HCT116 (cell line): ENCODE results near the gene LCOR. TPM values are rescaled to one million over a fixed set of nuclear protein-coding genes. Genes with fewer than 3 reads are reported as not detected.

Experiments used
- ATAC-seq: fragments of 200-7000 bp; cut with Tn5 transposase; 2 replicates; pipeline ENCODE4 v1.9.1; 2020; ENCODE audit warnings: mild to moderate bottlenecking, moderate library complexity
- BruUV-seq: library from RNA; stranded (reverse); fragments of 400-500 nt; replicated peaks from 2 replicates; lab custom pipeline; 2021; lab: Mats Ljungman, UMichigan
- CTCF ChIA-PET: fragments of 300-600 bp; sonication (Branson Sonifier 250); formaldehyde crosslinking; loops from one replicate; lab custom pipeline; 2021; ENCODE audit warnings: antibody characterized with exemption; lab: Charles Lee
- POLR2A ChIA-PET: fragments of 300-600, 350-600 bp; sonication (Branson Sonifier 250); formaldehyde crosslinking; loops from one replicate; lab custom pipeline; 2021; ENCODE audit warnings: antibody characterized with exemption; lab: Charles Lee
- RAD21 ChIA-PET, 2 experiments: fragments of 300-600 bp; sonication (Branson Sonifier 250); formaldehyde crosslinking; loops; one replicate each; lab custom pipeline; 2023; ENCODE audit warnings: low total read pairs in 2 of 2; ENCODE audit not compliant: uncharacterized antibody in 2 of 2, unreplicated experiment in 2 of 2, low non-redundant PET in 1 of 2; lab: Charles Lee
- DNase-seq: peaks from one replicate; pipeline ENCODE4 v3.0.0-alpha.2; 2010; ENCODE audit warnings: low read depth, low spot score
- H2AFZ ChIP-seq: fragments of 200-600 bp; shearing (Covaris generic), sonication (generic); 2 replicates; pipeline ENCODE4 v1.6.1; 2017; ENCODE audit warnings: low read depth, mixed run types, mixed read lengths, antibody characterized with exemption, low read length; ENCODE audit not compliant: poor library complexity, severe bottlenecking
- H3K27ac ChIP-seq: 2 replicates; pipeline ENCODE4 v1.5.1; 2012; ENCODE audit warnings: low read depth, low read length
- H3K27me3 ChIP-seq: fragments of 200-600 bp; sonication (generic); 2 replicates; pipeline ENCODE4 v1.6.1; 2016; ENCODE audit warnings: mixed run types, low read length, mixed read lengths; ENCODE audit not compliant: insufficient read depth
- H3K36me3 ChIP-seq, 2 experiments: fragments of 200-500 bp in 1 of 2; fragments of 200-600 bp in 1 of 2; sonication (Bioruptor generic) in 1 of 2; sonication (generic) in 1 of 2; 2 replicates each; pipeline versions ENCODE4 v1.5.1 to v1.6.1; 2014 to 2016; ENCODE audit warnings: low read length in 2 of 2, inconsistent platforms in 1 of 2, mixed read lengths in 1 of 2, mixed run types in 1 of 2; ENCODE audit not compliant: insufficient read depth in 2 of 2, control insufficient read depth in 1 of 2
- H3K4me1 ChIP-seq, 2 experiments: fragments of 200-600 bp in 1 of 2; sonication (generic) in 1 of 2; 2 replicates each; pipeline versions ENCODE4 v1.5.1 to v1.6.1; 2012 to 2017; ENCODE audit warnings: low read length in 2 of 2, inconsistent platforms in 1 of 2, mild to moderate bottlenecking in 1 of 2, mixed read lengths in 1 of 2, mixed run types in 1 of 2, moderate library complexity in 1 of 2; ENCODE audit not compliant: insufficient read depth in 2 of 2, control insufficient read depth in 1 of 2
- H3K4me2 ChIP-seq: fragments of 200-600 bp; sonication (generic); 2 replicates; pipeline ENCODE4 v1.6.1; 2017; ENCODE audit warnings: mixed run types, low read length, mixed read lengths
- H3K4me3 ChIP-seq, 2 experiments: fragments of 200-600 bp in 1 of 2; sonication (generic) in 1 of 2; replicated peaks in 1 of 2; 2 replicates each; pipeline ENCODE4 v1.5.1; 2011 to 2016; ENCODE audit warnings: low read length in 2 of 2, control low read depth in 1 of 2, low read depth in 1 of 2, mild to moderate bottlenecking in 1 of 2, mixed read lengths in 1 of 2, mixed run types in 1 of 2
- H3K79me2 ChIP-seq: fragments of 200-600 bp; sonication (generic); 2 replicates; pipeline ENCODE4 v1.6.1; 2017; ENCODE audit warnings: mild to moderate bottlenecking, mixed run types, low read length, moderate library complexity, mixed read lengths; ENCODE audit not compliant: insufficient read depth
- H3K9ac ChIP-seq: fragments of 200-600 bp; sonication (generic); 2 replicates; pipeline ENCODE4 v1.6.1; 2016; ENCODE audit warnings: low read length, mixed read lengths
- H3K9me2 ChIP-seq: fragments of 200-600 bp; sonication (generic), shearing (Covaris generic); 2 replicates; pipeline ENCODE4 v1.6.1; 2017; ENCODE audit warnings: mixed run types, mild to moderate bottlenecking, moderate library complexity; ENCODE audit not compliant: insufficient read depth
- H3K9me3 ChIP-seq, 2 experiments: fragments of 200-500 bp in 1 of 2; fragments of 200-600 bp in 1 of 2; sonication (Bioruptor generic) in 1 of 2; sonication (generic) in 1 of 2; 2 replicates each; pipeline ENCODE4 v1.6.1; 2014 to 2017; ENCODE audit warnings: low read length in 2 of 2, mixed read lengths in 2 of 2, inconsistent platforms in 1 of 2, low read depth in 1 of 2, mild to moderate bottlenecking in 1 of 2, mixed run types in 1 of 2, moderate library complexity in 1 of 2; ENCODE audit not compliant: control insufficient read depth in 1 of 2, insufficient read depth in 1 of 2
- H4K20me1 ChIP-seq: fragments of 200-600 bp; sonication (generic), shearing (Covaris generic); 2 replicates; pipeline ENCODE4 v1.6.1; 2017; ENCODE audit warnings: mixed run types, mild to moderate bottlenecking, moderate library complexity; ENCODE audit not compliant: insufficient read depth
- EZH2phosphoT487 ChIP-seq: fragments of 200-600 bp; IDR thresholded peaks from 2 replicates; pipeline ENCODE4 v1.6.1; 2018; ENCODE audit warnings: antibody characterized with exemption, borderline replicate concordance
- JUND ChIP-seq: IDR thresholded peaks from 2 replicates; pipeline ENCODE4 v1.6.1; 2012
- POLR2AphosphoS5 ChIP-seq: IDR thresholded peaks from 2 replicates; pipeline ENCODE4 v1.6.1; 2011; ENCODE audit warnings: mild to moderate bottlenecking, low read depth, low read length, moderate library complexity
- SIN3A ChIP-seq: IDR thresholded peaks from 2 replicates; pipeline ENCODE4 v1.6.1; 2012; ENCODE audit warnings: low read depth
- SP1 ChIP-seq: IDR thresholded peaks from 2 replicates; pipeline ENCODE4 v1.6.1; 2012; ENCODE audit warnings: low read depth
- intact Hi-C: fragments of 100-400 bp; cut with micrococcal nuclease; formaldehyde crosslinking; loops from 2 replicates; pipeline ENCODE4 v1.10.0; 2022
- total RNA-seq: library from RNA; stranded (reverse); gene quantifications from one replicate; pipeline ENCODE4 v1.2.1, GENCODE V29; 2021; ENCODE audit not compliant: unreplicated experiment
- TF ChIP-seq, protein P1 (sequence below): IDR thresholded peaks from 2 replicates; pipeline ENCODE4 v1.6.1; 2012
- TF ChIP-seq, protein P2 (sequence below): IDR thresholded peaks from 2 replicates; pipeline ENCODE4 v1.6.1; 2012; ENCODE audit warnings: low read depth
- TF ChIP-seq, protein P3 (sequence below): IDR thresholded peaks from 2 replicates; pipeline ENCODE4 v1.6.1; 2011; ENCODE audit warnings: mild to moderate bottlenecking, low read length, moderate library complexity; ENCODE audit not compliant: insufficient replicate concordance; ENCODE audit errors: extremely low read depth

The LCOR gene
- total RNA-seq, 1 experiment from 2014 or later: 59.9 TPM

DNA sequence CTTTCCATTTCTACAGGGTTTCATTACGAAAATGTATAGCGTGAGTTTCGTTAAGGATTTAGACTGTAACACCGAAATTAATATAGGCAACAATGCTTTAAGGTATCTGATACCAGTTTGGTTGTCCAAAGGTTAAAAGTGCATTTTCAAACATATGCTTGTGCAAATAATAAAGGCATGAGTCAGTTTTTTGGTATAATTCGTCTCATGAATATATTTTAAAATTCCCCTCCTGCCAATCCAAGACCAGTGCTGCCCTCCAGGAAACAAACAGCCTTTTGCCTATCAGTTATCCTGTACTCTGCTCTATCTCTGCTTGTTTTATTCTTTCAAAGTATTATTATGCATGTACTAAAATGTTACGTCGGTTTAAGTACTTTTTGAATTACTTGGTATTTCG, 2.0 kb downstream of the LCOR start (continued):
- TF ChIP-seq, protein P1, sequence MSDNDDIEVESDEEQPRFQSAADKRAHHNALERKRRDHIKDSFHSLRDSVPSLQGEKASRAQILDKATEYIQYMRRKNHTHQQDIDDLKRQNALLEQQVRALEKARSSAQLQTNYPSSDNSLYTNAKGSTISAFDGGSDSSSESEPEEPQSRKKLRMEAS: no peak
- no peak for TF ChIP-seq SIN3A
- no peak for TF ChIP-seq JUND
- TF ChIP-seq SP1: no peak
- no peak for TF ChIP-seq EZH2phosphoT487

GRCh38 chr10:96835899-96836298, 3.8 kb downstream of the LCOR start:
- POLR2A ChIA-PET: no interaction called here
- Histone ChIP-seq H3K27ac (no peak overlapping the region), H4K20me1 (peaks cover 3% of the 10 kb centered on the region; the same call in 1 of the 2 replicates), H2AFZ (no peak overlapping the region), H3K9me3 (no peaks in the 10 kb centered on the region), H3K9me2 (no peaks in the 10 kb centered on the region), H3K36me3 (no peaks in the 10 kb centered on the region), H3K9ac (no peak overlapping the region), H3K4me3 (no peak overlapping the region), H3K79me2 (peaks cover 75% of the 10 kb centered on the region), H3K4me1 (peaks cover 21 to 37% of the 10 kb centered on the region in 2 experiments), H3K4me2 (no peak overlapping the region), H3K27me3 (no peaks in the 10 kb centered on the region)
- ATAC-seq: no peak
- RAD21 ChIA-PET: no interaction called here
- intact Hi-C loops: no loop called here
- TF ChIP-seq, protein P2, sequence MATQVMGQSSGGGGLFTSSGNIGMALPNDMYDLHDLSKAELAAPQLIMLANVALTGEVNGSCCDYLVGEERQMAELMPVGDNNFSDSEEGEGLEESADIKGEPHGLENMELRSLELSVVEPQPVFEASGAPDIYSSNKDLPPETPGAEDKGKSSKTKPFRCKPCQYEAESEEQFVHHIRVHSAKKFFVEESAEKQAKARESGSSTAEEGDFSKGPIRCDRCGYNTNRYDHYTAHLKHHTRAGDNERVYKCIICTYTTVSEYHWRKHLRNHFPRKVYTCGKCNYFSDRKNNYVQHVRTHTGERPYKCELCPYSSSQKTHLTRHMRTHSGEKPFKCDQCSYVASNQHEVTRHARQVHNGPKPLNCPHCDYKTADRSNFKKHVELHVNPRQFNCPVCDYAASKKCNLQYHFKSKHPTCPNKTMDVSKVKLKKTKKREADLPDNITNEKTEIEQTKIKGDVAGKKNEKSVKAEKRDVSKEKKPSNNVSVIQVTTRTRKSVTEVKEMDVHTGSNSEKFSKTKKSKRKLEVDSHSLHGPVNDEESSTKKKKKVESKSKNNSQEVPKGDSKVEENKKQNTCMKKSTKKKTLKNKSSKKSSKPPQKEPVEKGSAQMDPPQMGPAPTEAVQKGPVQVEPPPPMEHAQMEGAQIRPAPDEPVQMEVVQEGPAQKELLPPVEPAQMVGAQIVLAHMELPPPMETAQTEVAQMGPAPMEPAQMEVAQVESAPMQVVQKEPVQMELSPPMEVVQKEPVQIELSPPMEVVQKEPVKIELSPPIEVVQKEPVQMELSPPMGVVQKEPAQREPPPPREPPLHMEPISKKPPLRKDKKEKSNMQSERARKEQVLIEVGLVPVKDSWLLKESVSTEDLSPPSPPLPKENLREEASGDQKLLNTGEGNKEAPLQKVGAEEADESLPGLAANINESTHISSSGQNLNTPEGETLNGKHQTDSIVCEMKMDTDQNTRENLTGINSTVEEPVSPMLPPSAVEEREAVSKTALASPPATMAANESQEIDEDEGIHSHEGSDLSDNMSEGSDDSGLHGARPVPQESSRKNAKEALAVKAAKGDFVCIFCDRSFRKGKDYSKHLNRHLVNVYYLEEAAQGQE: no peak
- TF ChIP-seq, protein P3, sequence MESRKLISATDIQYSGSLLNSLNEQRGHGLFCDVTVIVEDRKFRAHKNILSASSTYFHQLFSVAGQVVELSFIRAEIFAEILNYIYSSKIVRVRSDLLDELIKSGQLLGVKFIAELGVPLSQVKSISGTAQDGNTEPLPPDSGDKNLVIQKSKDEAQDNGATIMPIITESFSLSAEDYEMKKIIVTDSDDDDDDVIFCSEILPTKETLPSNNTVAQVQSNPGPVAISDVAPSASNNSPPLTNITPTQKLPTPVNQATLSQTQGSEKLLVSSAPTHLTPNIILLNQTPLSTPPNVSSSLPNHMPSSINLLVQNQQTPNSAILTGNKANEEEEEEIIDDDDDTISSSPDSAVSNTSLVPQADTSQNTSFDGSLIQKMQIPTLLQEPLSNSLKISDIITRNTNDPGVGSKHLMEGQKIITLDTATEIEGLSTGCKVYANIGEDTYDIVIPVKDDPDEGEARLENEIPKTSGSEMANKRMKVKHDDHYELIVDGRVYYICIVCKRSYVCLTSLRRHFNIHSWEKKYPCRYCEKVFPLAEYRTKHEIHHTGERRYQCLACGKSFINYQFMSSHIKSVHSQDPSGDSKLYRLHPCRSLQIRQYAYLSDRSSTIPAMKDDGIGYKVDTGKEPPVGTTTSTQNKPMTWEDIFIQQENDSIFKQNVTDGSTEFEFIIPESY: no peak
- no peak for TF ChIP-seq POLR2AphosphoS5
- DNase-seq: no peak
- CTCF ChIA-PET: no interaction called here
- no TSS peak for BruUV-seq
